Trophoblast cell (in vitro differentiated cells and primary cell): ENCODE results near the gene OTOF.

Source experiments
- DNase-seq, 2 donors: peaks; one replicate each; pipeline ENCODE4 v3.0.0-alpha.2; 2016
- H2AFZ ChIP-seq: 2 replicates; pipeline ENCODE4 v1.6.1; 2013; ENCODE audit warnings: low read length, moderate library complexity, mild to moderate bottlenecking; ENCODE audit not compliant: insufficient read depth, poor library complexity
- H2AK5ac ChIP-seq: 2 replicates; pipeline ENCODE4 v1.6.1; 2013; ENCODE audit warnings: mild to moderate bottlenecking, low read length
- H2BK120ac ChIP-seq: 2 replicates; pipeline ENCODE4 v1.6.1; 2013; ENCODE audit warnings: low read length, mild to moderate bottlenecking, moderate library complexity; ENCODE audit not compliant: insufficient read depth, poor library complexity
- H2BK12ac ChIP-seq: 2 replicates; pipeline ENCODE4 v1.6.1; 2013; ENCODE audit warnings: mild to moderate bottlenecking, low read length, moderate library complexity
- H2BK5ac ChIP-seq: 2 replicates; pipeline ENCODE4 v1.6.1; 2013; ENCODE audit warnings: low read length, low read depth, moderate library complexity, mild to moderate bottlenecking; ENCODE audit not compliant: poor library complexity
- H3K14ac ChIP-seq: 2 replicates; pipeline ENCODE4 v1.6.1; 2013; ENCODE audit warnings: mild to moderate bottlenecking, low read length
- H3K18ac ChIP-seq: 2 replicates; pipeline ENCODE4 v1.6.1; 2013; ENCODE audit warnings: mild to moderate bottlenecking, low read length
- H3K23ac ChIP-seq: 2 replicates; pipeline ENCODE4 v1.6.1; 2013; ENCODE audit warnings: low read length
- H3K27ac ChIP-seq: 2 replicates; pipeline ENCODE4 v1.5.1; 2013; ENCODE audit warnings: low read depth, mild to moderate bottlenecking, inconsistent platforms, low read length, moderate library complexity
- H3K27me3 ChIP-seq: 2 replicates; pipeline ENCODE4 v1.6.1; 2013; ENCODE audit warnings: inconsistent platforms, mild to moderate bottlenecking, low read length, moderate library complexity; ENCODE audit not compliant: insufficient read depth
- H3K36me3 ChIP-seq, 2 experiments: 1 replicate in 1 of 2; 2 replicates in 1 of 2; pipeline ENCODE4 v1.6.1; 2013; ENCODE audit warnings: low read length in 2 of 2, mild to moderate bottlenecking in 2 of 2, moderate library complexity in 1 of 2; ENCODE audit not compliant: insufficient read depth in 2 of 2, control insufficient read depth in 1 of 2
- H3K4ac ChIP-seq: 2 replicates; pipeline ENCODE4 v1.6.1; 2013; ENCODE audit warnings: low read depth, mild to moderate bottlenecking, low read length, moderate library complexity
- H3K4me1 ChIP-seq, 2 experiments: 1 replicate in 1 of 2; 2 replicates in 1 of 2; pipeline ENCODE4 v1.6.1; 2013; ENCODE audit warnings: low read length in 2 of 2, mild to moderate bottlenecking in 2 of 2, moderate library complexity in 1 of 2; ENCODE audit not compliant: insufficient read depth in 2 of 2, control insufficient read depth in 1 of 2
- H3K4me2 ChIP-seq: 2 replicates; pipeline ENCODE4 v1.6.1; 2013; ENCODE audit warnings: inconsistent platforms, mild to moderate bottlenecking, low read length, moderate library complexity
- H3K4me3 ChIP-seq: 2 replicates; pipeline ENCODE4 v1.5.1; 2013; ENCODE audit warnings: mild to moderate bottlenecking, low read depth, low read length, inconsistent platforms
- H3K79me1 ChIP-seq: one replicate; pipeline ENCODE4 v1.6.1; 2013; ENCODE audit warnings: low read length
- H3K79me2 ChIP-seq: 2 replicates; pipeline ENCODE4 v1.6.1; 2013; ENCODE audit warnings: low read length, mild to moderate bottlenecking; ENCODE audit not compliant: control insufficient read depth, insufficient read depth, poor library complexity
- H3K9ac ChIP-seq: 2 replicates; pipeline ENCODE4 v1.6.1; 2013; ENCODE audit warnings: mild to moderate bottlenecking, low read length
- H3K9me3 ChIP-seq: 2 replicates; pipeline ENCODE4 v1.6.1; 2013; ENCODE audit warnings: low read depth, mild to moderate bottlenecking, control low read depth, inconsistent platforms, low read length; ENCODE audit not compliant: insufficient read depth
- H4K12ac ChIP-seq: 2 replicates; pipeline ENCODE4 v1.6.1; 2013; ENCODE audit warnings: low read depth, mild to moderate bottlenecking, low read length, moderate library complexity
- H4K8ac ChIP-seq: 2 replicates; pipeline ENCODE4 v1.6.1; 2013; ENCODE audit warnings: low read depth, mild to moderate bottlenecking, low read length, moderate library complexity
- H4K91ac ChIP-seq: one replicate; pipeline ENCODE4 v1.6.1; 2013; ENCODE audit warnings: low read depth, mild to moderate bottlenecking, low read length, moderate library complexity
- WGBS: extraction: QIAGEN DNeasy Blood & Tissue Kit; methylation state at CpG from one replicate; pipeline ENCODE4 v1.1.7; 2013; ENCODE audit warnings: missing lambda C conversion rate; ENCODE audit not compliant: insufficient read length, insufficient coverage; ENCODE audit errors: extremely low coverage; 5-methylcytosine and 5-hydroxymethylcytosine counted together

OTOF gene

DNA sequence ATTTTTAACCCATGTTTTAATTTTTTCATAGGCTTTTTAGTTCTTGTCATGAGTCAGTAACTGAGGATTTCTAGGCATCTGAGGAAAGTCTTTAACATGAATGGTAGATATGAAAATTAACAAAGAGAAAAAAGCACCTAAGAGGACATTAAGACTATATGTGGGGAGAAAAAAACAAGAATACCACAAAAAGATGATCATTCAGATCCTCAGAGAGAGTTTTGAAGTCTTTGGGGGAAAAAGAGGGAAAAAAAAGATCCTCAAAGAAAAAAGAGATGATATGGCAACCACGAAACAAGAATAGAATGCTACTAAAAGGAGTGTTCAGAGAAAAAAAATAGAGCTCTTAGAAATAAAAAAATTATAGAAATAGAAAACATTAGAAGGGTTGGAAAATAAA lies 68.1 kb downstream of the OTOF start:
- H3K36me3 ChIP-seq = no peaks in the 10 kb centered on the region
- no peak overlapping the region for H3K9ac ChIP-seq
- no peak for DNase-seq
- no peak overlapping the region for H4K12ac ChIP-seq
- H2BK120ac ChIP-seq = no peak overlapping the region
- no peak overlapping the region for H3K4me3 ChIP-seq
- H4K91ac ChIP-seq = no peak overlapping the region
- no peak overlapping the region for H3K4ac ChIP-seq
- no CpG with 5 or more reads among the region's 1 CpG for WGBS
- no peaks in the 10 kb centered on the region for H3K9me3 ChIP-seq
- no peak overlapping the region for H3K23ac ChIP-seq
- no peaks in the 10 kb centered on the region for H3K27me3 ChIP-seq
- no peak overlapping the region for H4K8ac ChIP-seq
- no peak overlapping the region for H3K4me2 ChIP-seq
- H3K27ac ChIP-seq = no peak overlapping the region
- no peak overlapping the region for H2BK12ac ChIP-seq
- no peaks in the 10 kb centered on the region for H3K79me2 ChIP-seq
- H3K18ac ChIP-seq = no peak overlapping the region
- no peaks in the 10 kb centered on the region for H3K4me1 ChIP-seq
- H2AK5ac ChIP-seq = no peak overlapping the region
- no peaks in the 10 kb centered on the region for H3K79me1 ChIP-seq
- H2BK5ac ChIP-seq = no peak overlapping the region
- no peak overlapping the region for H3K14ac ChIP-seq
- no peak overlapping the region for H2AFZ ChIP-seq

- no peaks in the 10 kb centered on the region for H3K27me3 ChIP-seq
- H3K9ac ChIP-seq = no peak overlapping the region
- no peaks in the 10 kb centered on the region for H3K36me3 ChIP-seq
- no peak overlapping the region for H4K8ac ChIP-seq
- H2AFZ ChIP-seq = no peak overlapping the region
- no peak overlapping the region for H3K23ac ChIP-seq
- no peak overlapping the region for H3K27ac ChIP-seq
- H2BK120ac ChIP-seq = no peak overlapping the region
- H3K9me3 ChIP-seq = no peaks in the 10 kb centered on the region
- H3K4me1 ChIP-seq = no peaks in the 10 kb centered on the region
- no peak overlapping the region for H4K12ac ChIP-seq
- H3K4me3 ChIP-seq = no peak overlapping the region
- H3K18ac ChIP-seq = no peak overlapping the region
- no peaks in the 10 kb centered on the region for H3K79me1 ChIP-seq
- H3K79me2 ChIP-seq = no peaks in the 10 kb centered on the region
- no peak overlapping the region for H3K14ac ChIP-seq
- H3K4ac ChIP-seq = no peak overlapping the region
- no CpG with 5 or more reads among the region's 9 CpGs for WGBS
- no peak overlapping the region for H2BK12ac ChIP-seq
- no peak overlapping the region for H2BK5ac ChIP-seq
- no peak overlapping the region for H2AK5ac ChIP-seq
- H3K4me2 ChIP-seq = no peak overlapping the region
- no peak for DNase-seq
- H4K91ac ChIP-seq = no peak overlapping the region
These were observed 70.4 kb downstream of the OTOF start for GRCh38 chr2:26407526-26407925.
